ENCODE measurements around the gene OR51B2.
"Not testable (repeated sequence)": the region's sequence is repeated elsewhere in the genome, so short reads cannot be mapped to it uniquely, and the experiment has no call there.

OR51B2 gene

DNA sequence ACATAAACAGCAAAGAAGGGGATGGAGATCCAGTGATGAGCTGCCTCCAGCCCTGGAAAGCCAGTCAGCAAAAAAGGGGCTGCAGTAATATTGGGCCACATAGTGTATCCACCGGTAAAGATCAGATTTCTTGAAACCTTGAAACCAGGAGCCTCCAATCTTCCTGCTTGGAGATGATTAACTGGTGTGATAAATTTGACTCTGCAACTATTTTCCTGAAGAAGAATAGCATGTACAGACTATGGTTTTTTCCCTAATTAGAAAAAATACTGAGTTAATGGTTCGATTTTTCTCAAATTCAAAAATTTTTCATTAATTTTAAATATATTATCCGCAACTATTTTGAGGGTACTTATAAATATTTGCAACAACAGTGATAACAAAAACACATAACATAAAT is at the start of gene OR51B2:
OR51B2 (minus strand) TSS at position 101 of the 400 bp plus-strand sequence; CDS start at position 101, 0 bp downstream.
- DNase-seq (ENCODE audit: low read depth) = no peak

DNA sequence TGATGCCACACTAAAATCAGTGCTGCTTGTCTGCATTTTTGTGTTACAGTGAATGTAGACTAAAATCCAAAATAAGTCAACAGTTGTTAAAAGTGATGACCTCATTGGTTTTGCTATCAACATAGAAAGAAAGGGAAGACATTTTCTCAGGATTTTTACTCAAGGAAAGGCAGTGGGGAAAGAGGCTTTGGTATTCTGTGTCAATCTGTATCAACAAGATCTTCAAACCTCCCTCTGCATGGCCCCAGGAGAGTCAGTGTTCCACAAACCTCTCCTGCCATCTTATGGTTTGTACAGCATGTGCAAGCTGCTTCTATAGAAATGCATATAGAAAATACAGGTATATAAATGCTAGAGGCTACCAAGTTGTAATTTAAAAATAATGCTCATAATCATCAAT is 45.7 kb upstream of the OR51B2 start:
- DNase-seq (ENCODE audit: low read depth) = no peak

GRCh38 chr11:5368502-5369043 is 44.5 kb upstream of the OR51B2 start:
- no peak for DNase-seq (ENCODE audit: low read depth)

- no peak for DNase-seq (ENCODE audit: low read depth)
Measured at GRCh38 chr11:5367448-5368074, 43.5 kb upstream of the OR51B2 start.

- DNase-seq (ENCODE audit: low read depth) = no peak
Measured at GRCh38 chr11:5366856-5367255, 42.8 kb upstream of the OR51B2 start.

GRCh38 chr11:5366365-5366764 is 42.3 kb upstream of the OR51B2 start:
- not testable (repeated sequence) for DNase-seq (ENCODE audit: low read depth)

- no peak for DNase-seq (ENCODE audit: low read depth)
Measured at GRCh38 chr11:5364214-5364613, 40.1 kb upstream of the OR51B2 start.

GRCh38 chr11:5363679-5364078 is 39.6 kb upstream of the OR51B2 start:
- no peak for DNase-seq (ENCODE audit: low read depth)

DNA sequence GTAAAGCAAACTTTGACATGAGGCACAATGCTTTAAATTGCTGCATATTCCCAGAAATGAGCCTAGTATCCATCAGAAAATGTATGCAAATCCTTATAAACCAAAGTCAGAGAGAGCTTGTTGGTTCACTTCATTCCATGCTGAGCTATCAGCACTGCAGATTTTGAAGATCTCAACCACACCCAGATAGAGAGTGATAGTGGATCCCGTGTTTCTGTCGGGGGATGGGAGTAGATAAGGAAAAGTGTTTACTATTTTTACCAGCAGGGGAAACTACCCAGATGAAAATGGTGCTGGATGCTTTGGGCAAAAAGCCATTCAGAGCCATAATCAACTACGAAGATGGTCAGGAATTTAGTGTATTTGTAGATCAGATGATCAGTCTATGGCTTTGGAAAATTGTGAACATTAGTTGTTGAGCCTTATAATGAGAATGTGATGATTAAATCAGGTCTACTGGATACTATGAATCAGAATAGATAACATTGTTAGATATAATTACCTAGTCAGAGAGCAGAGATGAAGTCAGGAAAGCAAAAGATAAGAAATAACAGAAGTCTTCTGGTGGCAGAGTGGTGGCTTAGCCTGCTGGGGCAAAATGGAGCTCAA is 38.0 kb upstream of the OR51B2 start:
- no peak for DNase-seq (ENCODE audit: low read depth)

DNA sequence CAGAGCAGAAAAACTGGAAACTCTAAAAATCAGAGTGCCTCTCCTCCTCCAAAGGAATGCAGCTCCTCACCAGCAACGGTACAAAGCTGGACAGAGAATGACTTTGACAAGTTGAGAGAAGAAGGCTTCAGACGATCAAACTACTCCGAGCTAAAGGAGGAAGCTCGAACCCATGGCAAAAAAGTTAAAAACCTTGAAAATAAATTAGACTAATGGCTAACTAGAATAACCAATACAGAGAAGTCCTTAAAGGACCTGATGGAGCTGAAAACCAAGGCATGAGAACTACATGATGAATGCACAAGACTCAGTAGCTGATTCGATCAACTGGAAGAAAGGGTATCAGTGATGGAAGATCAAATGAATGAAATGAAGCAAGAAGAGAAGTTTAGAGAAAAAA is 31.9 kb upstream of the OR51B2 start:
- DNase-seq (ENCODE audit: low read depth) = not testable (repeated sequence)

- no peak for DNase-seq (ENCODE audit: low read depth)
Measured at GRCh38 chr11:5351208-5351607, 27.1 kb upstream of the OR51B2 start, which contains the start of gene OR51B6. TSS of gene OR51B6 (plus strand) at chr11:5351508. CDS start at chr11:5351508, 0 bp downstream.

DNA sequence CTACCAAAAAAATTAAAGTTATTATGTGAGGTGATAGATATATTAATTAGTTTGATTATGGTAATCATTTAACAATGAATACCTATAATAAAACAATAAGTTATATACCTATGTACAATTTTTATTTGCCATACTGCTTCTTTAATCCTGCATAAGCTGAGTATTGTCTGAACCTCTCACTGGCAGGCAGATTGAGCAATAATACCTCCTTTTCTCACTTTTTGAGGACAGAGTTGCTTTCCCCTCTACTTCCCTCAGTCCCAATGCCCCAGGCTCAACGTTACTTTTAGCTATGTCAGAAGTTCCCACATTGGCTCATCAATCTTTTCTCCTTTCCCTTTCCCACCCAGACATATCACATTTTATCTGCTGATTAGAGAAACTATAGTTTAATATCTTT is 25.5 kb upstream of the OR51B2 start:
- DNase-seq (ENCODE audit: low read depth) = no peak

- no peak for DNase-seq (ENCODE audit: low read depth)
Measured at GRCh38 chr11:5348551-5349194, 24.6 kb upstream of the OR51B2 start.

- no peak for DNase-seq (ENCODE audit: low read depth)
Measured at GRCh38 chr11:5345831-5346230, 21.7 kb upstream of the OR51B2 start.

GRCh38 chr11:5343474-5344335 is 19.6 kb upstream of the OR51B2 start, which contains the start of gene OR51B5:
TSS of gene OR51B5 (minus strand) at chr11:5343524. CDS start at chr11:5343524, 0 bp downstream.
- no peak for DNase-seq (ENCODE audit: low read depth)

DNA sequence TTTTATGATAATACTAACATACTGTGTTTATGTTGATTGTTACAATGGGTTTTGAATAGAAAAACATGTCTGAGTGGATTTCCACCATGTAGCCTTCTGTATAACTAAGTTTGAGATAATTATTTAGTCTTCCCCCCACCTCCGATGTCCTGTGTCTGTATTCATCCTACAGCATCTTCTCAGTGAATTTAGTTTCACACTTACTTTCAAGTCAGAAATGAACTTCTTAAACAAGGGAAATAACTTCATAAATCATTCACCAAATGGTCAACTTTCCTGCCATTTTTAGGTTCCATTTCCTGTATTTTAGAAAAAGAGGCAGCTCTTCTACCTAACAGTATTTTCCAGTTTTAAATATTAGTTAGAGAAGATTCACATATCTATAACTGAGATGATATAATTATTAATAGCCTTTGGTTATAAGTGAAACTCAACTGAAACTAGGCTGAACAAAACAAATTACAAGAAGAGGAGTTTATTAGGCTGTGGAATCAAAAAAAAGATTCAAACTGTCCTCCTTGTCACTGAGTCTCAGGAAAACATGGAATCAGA is 15.8 kb upstream of the OR51B2 start:
- no peak for DNase-seq (ENCODE audit: low read depth)

- not testable (repeated sequence) for DNase-seq (ENCODE audit: low read depth)
Measured at GRCh38 chr11:5337253-5337652, 13.2 kb upstream of the OR51B2 start.

- DNase-seq (ENCODE audit: low read depth) = no peak
Measured at GRCh38 chr11:5336331-5336730, 12.2 kb upstream of the OR51B2 start.

GRCh38 chr11:5335170-5335569 is 11.1 kb upstream of the OR51B2 start:
- no peak for DNase-seq (ENCODE audit: low read depth)

GRCh38 chr11:5317292-5317691 is 6.8 kb downstream of the OR51B2 start:
- DNase-seq (ENCODE audit: low read depth) = no peak

DNA sequence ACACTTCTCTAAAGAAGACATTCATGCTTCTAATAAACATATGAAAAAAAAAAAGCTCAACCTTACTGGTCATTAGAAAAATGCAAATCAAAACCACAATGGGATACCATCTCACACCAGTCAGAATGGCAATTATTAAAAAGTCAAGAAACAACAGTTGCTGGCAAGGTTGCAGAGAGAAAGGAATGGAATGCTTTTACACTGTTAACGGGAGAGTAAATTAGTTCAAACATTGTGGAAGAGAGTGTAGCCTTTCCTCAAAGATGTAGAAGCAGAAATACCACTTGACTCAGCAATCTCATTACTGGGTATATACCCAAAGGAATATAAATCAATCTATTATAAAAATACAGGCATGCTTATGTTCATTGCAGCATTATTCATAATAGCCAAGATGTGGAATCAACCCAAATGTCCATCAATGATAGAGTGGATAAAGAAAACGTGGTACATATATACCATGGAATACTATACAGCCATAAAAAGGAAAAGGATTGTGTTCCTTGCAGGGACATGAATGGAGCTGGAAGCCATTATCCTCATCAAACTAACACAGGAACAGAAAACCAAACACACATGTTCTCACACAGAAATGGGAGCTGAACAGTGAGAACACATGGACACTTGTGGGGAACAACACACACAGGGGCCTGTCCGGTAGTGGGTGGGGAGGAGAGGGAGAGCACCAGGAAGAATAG is 10.6 kb downstream of the OR51B2 start:
- DNase-seq (ENCODE audit: low read depth) = not testable (repeated sequence)

All from stimulated activated CD8-positive, alpha-beta memory T cell treated with anti-CD3 and anti-CD28 coated beads, Interleukin-4, amount 100 ng/mL, for 24 hours (primary cell).